K562 (cell line): ENCODE data around the gene RASD1. TPM values are rescaled to one million over a fixed set of nuclear protein-coding genes. Genes with fewer than 3 reads are reported as not detected.

Source experiments
- ATAC-seq: fragments of 200-7000 bp; cut with Tn5 transposase; 3 replicates; pipeline ENCODE4 v1.9.1; 2020; ENCODE audit warnings: moderate library complexity
- BruUV-seq: library from RNA; stranded (reverse); fragments of 400-500 nt; replicated peaks from 2 replicates; lab custom pipeline; 2021; lab: Mats Ljungman, UMichigan
- CTCF ChIA-PET: fragments of 300-600 bp; formaldehyde crosslinking; extraction: SDS; loops from one replicate; lab custom pipeline; 2021; ENCODE audit warnings: low intra/inter-chr PET ratio; lab: Yijun Ruan, JAX
- POLR2A ChIA-PET: fragments of 300-600, 350-650 bp; sonication (Branson Sonifier 250); formaldehyde crosslinking; extraction: SDS; loops from one replicate; lab custom pipeline; 2021; ENCODE audit warnings: antibody characterized with exemption, inconsistent platforms; lab: Yijun Ruan, JAX
- DNase-seq, 4 experiments: peaks; one replicate each; pipeline versions ENCODE4 v3.0.0 to v3.0.0-alpha.2; 2011 to 2018; ENCODE audit warnings: low spot score in 3 of 4, mixed read lengths in 3 of 4; ENCODE audit errors: extremely low read depth in 1 of 4
- FAIRE-seq: peaks from 2 replicates; lab custom pipeline; 2011; peaks lifted over from hg19 to GRCh38; lab: Jason Lieb, UNC
- H2AFZ ChIP-seq: 2 replicates; pipeline ENCODE4 v1.6.0; 2011; ENCODE audit warnings: low read depth, low read length, control low read depth, inconsistent platforms
- H3K27ac ChIP-seq: fragments of 200-600 bp; 3 replicates; pipeline ENCODE4 v1.8.0; 2011; ENCODE audit warnings: low read depth, mild to moderate bottlenecking, control low read depth, inconsistent platforms, low read length, moderate library complexity, mixed read lengths; ENCODE audit errors: extremely low read depth
- H3K27me3 ChIP-seq, 2 experiments: fragments of 300-600 bp in 1 of 2; 2 replicates in 1 of 2; 3 replicates in 1 of 2; pipeline versions ENCODE4 v1.6.0 to v1.8.0; 2011; ENCODE audit warnings: inconsistent platforms in 2 of 2, low read length in 2 of 2, mild to moderate bottlenecking in 1 of 2, mixed read lengths in 1 of 2, moderate library complexity in 1 of 2; ENCODE audit not compliant: control insufficient read depth in 2 of 2, insufficient read depth in 2 of 2
- H3K36me3 ChIP-seq: fragments of 300-600 bp; 3 replicates; pipeline ENCODE4 v1.8.0; 2011; ENCODE audit warnings: mild to moderate bottlenecking, low read length, inconsistent platforms; ENCODE audit not compliant: control insufficient read depth, insufficient read depth
- H3K4me1 ChIP-seq, 2 experiments: fragments of 200-600 bp in 1 of 2; replicated peaks in 1 of 2; 2 replicates in 1 of 2; 3 replicates in 1 of 2; pipeline versions ENCODE4 v1.5.1 to v1.8.0; 2011; ENCODE audit warnings: inconsistent platforms in 2 of 2, low read length in 2 of 2, mild to moderate bottlenecking in 1 of 2, mixed read lengths in 1 of 2, moderate library complexity in 1 of 2; ENCODE audit not compliant: control insufficient read depth in 2 of 2, insufficient read depth in 2 of 2
- H3K4me2 ChIP-seq: 2 replicates; pipeline ENCODE4 v1.6.1; 2011; ENCODE audit warnings: low read length, control low read depth, inconsistent platforms, mixed read lengths; ENCODE audit not compliant: insufficient read depth
- H3K4me3 ChIP-seq: fragments of 200-600 bp; sonication (generic), shearing (Covaris generic); 2 replicates; pipeline ENCODE4 v1.5.1; 2016; ENCODE audit warnings: control low read depth, inconsistent platforms
- H3K79me2 ChIP-seq: fragments of 200-600 bp; 3 replicates; pipeline ENCODE4 v1.8.0; 2011; ENCODE audit warnings: low read length, inconsistent platforms; ENCODE audit not compliant: control insufficient read depth, insufficient read depth
- H3K9ac ChIP-seq, 2 experiments: 2 replicates each; pipeline versions ENCODE4 v1.6.0 to v1.6.1; 2011; ENCODE audit warnings: low read depth in 2 of 2, low read length in 2 of 2, control low read depth in 1 of 2, inconsistent platforms in 1 of 2, mild to moderate bottlenecking in 1 of 2, mixed read lengths in 1 of 2; ENCODE audit not compliant: insufficient read depth in 1 of 2
- H3K9me1 ChIP-seq: one replicate; pipeline ENCODE4 v1.6.0; 2011; ENCODE audit warnings: inconsistent platforms, mild to moderate bottlenecking, low read length, moderate library complexity; ENCODE audit not compliant: control insufficient read depth, insufficient read depth
- H3K9me3 ChIP-seq: replicated peaks from 2 replicates; pipeline ENCODE4 v1.5.1; 2011; ENCODE audit warnings: low read depth, low read length, inconsistent platforms; ENCODE audit not compliant: control insufficient read depth, insufficient read depth
- H4K20me1 ChIP-seq: replicated peaks from 2 replicates; pipeline ENCODE4 v1.6.1; 2011; ENCODE audit warnings: low read length, inconsistent platforms, mixed read lengths; ENCODE audit not compliant: control insufficient read depth, insufficient read depth
- EP300 ChIP-seq: IDR thresholded peaks from 2 replicates; pipeline ENCODE4 v1.6.1; 2012; ENCODE audit warnings: low read length, improper control_type of control experiment
- NR4A1 ChIP-seq, 2 experiments: fragments of 250-450 bp in 1 of 2; fragments of 450-650 bp in 1 of 2; sonication (Bioruptor Pico) in 1 of 2; IDR thresholded peaks; 2 replicates each; pipeline versions ENCODE4 v1.4.0 to v1.6.1; 2016 to 2020; ENCODE audit warnings: mild to moderate bottlenecking in 2 of 2, missing compliant biosample characterization in 1 of 2, missing genetic modification characterization in 1 of 2, moderate library complexity in 1 of 2
- RBM22 ChIP-seq: fragments of 200-400 bp; formaldehyde crosslinking; IDR thresholded peaks from 2 replicates; pipeline ENCODE4 v1.6.1; 2018; ENCODE audit warnings: low read length, low read depth; ENCODE audit not compliant: poor library complexity, severe bottlenecking
- RHOXF2B ChIP-seq: fragments of 250-450 bp; sonication (Bioruptor Pico); conservative IDR thresholded peaks from 2 replicates; pipeline ENCODE4 v1.5.1; 2021
- RREB1 ChIP-seq: fragments of 250-450 bp; sonication (Bioruptor Pico); IDR thresholded peaks from 2 replicates; pipeline ENCODE4 v1.4.0; 2020
- ZNF41 ChIP-seq: fragments of 250-450 bp; sonication (Bioruptor Pico); conservative IDR thresholded peaks from 2 replicates; pipeline ENCODE4 v1.4.0; 2020; ENCODE audit warnings: mild to moderate bottlenecking
- WGBS: fragments of 100-300 bp; shearing (Covaris generic); methylation state at CpG from one replicate; pipeline ENCODE4 v1.1.6; 2016; ENCODE audit warnings: low coverage, mixed read lengths; ENCODE audit not compliant: insufficient coverage; ENCODE audit errors: missing lambda C conversion rate; 5-methylcytosine and 5-hydroxymethylcytosine counted together
- in situ Hi-C: fragments of 300-500 bp; cut with MboI; formaldehyde crosslinking; loops from 4 replicates; pipeline ENCODE4 v1.15.0; 2018; ENCODE audit warnings: inconsistent platforms, mixed read lengths
- intact Hi-C: fragments of 100-400 bp; cut with micrococcal nuclease; formaldehyde crosslinking; loops from 2 replicates; pipeline ENCODE4 v1.14.2; 2022
- polyA plus RNA-seq, 8 experiments: library from polyadenylated mRNA; depleted of rRNA in 4 of 8; stranded (reverse) in 5 of 8; unstranded in 3 of 8; fragments of >200 nt; fragmentation: Nextera tagmentation in 2 of 8; fragmentation: Illumina TruSeq in 1 of 8; extraction: Ambion mirVana in 2 of 8; extraction: Trizol in 1 of 8; gene quantifications; 2 replicates each; pipeline versions ENCODE4 v1.2.1 to v1.2.3, GENCODE V29; 2011 to 2014; ENCODE audit warnings: inconsistent platforms in 1 of 8, missing spikeins in 1 of 8
- total RNA-seq, 7 experiments: library from RNA; depleted of rRNA in 6 of 7; stranded (reverse); fragments of >200 nt in 6 of 7; fragmentation: Illumina TruSeq in 2 of 7; extraction: Trizol in 2 of 7; gene quantifications; 2 replicates each; pipeline versions ENCODE4 v1.2.1 to v1.2.3, GENCODE V29; 2011 to 2021; ENCODE audit warnings: low replicate concordance in 1 of 7

RASD1 gene
- total and polyA plus RNA-seq, 9 of the 15 experiments (the other 6 are each of a cell fraction or from before 2014, with no cell fraction given) = 0.11 TPM; not detected in 8

GRCh38 chr17:17512866-17513265 is 16.7 kb upstream of the RASD1 start:
- Histone ChIP-seq H3K4me3 (no peak overlapping the region), H3K27ac (no peak overlapping the region), H2AFZ (no peak overlapping the region), H3K4me1 (peaks cover 14 to 47% of the 10 kb centered on the region in 2 experiments; a peak in 4 of 5 replicates), H3K36me3 (no peaks in the 10 kb centered on the region), H3K79me2 (no peaks in the 10 kb centered on the region), H3K9me3 (no peaks in the 10 kb centered on the region), H3K9me1 (peaks cover 7% of the 10 kb centered on the region), H3K27me3 (no peaks in the 10 kb centered on the region), H3K9ac (no peak overlapping the region), H3K4me2 (no peak overlapping the region), H4K20me1 (no peaks in the 10 kb centered on the region)
- ATAC-seq (no peak), DNase-seq (no peak), FAIRE-seq (no peak)
- intact Hi-C loops = no loop called here
- POLR2A ChIA-PET = no interaction called here
- BruUV-seq = no TSS peak
- CTCF ChIA-PET = no interaction called here
- TF ChIP-seq RBM22 (no peak), ZNF41 (CRISPR knock-in tag) (no peak), NR4A1 (CRISPR knock-in tag; IDR thresholded peaks at IDR 0.05) (no peak), NR4A1 (tag; IDR thresholded peaks at IDR 0.05) (no peak), RHOXF2B (CRISPR knock-in tag) (no peak), EP300 (no peak), RREB1 (CRISPR knock-in tag) (no peak)
- 69% methylated on average over 5 of the region's 5 CpGs for WGBS
- in situ Hi-C loops = no loop called here
